Neural cell (in vitro differentiated cells): ENCODE data around the gene UBE2O. TPM values are rescaled to one million over a fixed set of nuclear protein-coding genes. Genes with fewer than 3 reads are reported as not detected.

Source experiments
- H2AFZ ChIP-seq: fragments of 200-600, 300-800 bp; sonication (generic), shearing (Covaris generic); 2 replicates; pipeline ENCODE4 v1.6.0; 2014; ENCODE audit warnings: low read depth, mild to moderate bottlenecking, antibody characterized with exemption, low read length, moderate library complexity
- H3F3A ChIP-seq: fragments of 200-600 bp; shearing (Covaris generic); 2 replicates; pipeline ENCODE4 v1.6.1; 2016; ENCODE audit warnings: mild to moderate bottlenecking, moderate library complexity, mixed read lengths, antibody characterized with exemption, low read length; ENCODE audit not compliant: insufficient read depth, poor library complexity, severe bottlenecking
- H3K27ac ChIP-seq: fragments of 200-600, 300-800 bp; sonication (generic), shearing (Covaris generic); 2 replicates; pipeline ENCODE4 v1.5.1; 2014; ENCODE audit warnings: mild to moderate bottlenecking, low read length, moderate library complexity
- H3K27me3 ChIP-seq: fragments of 300-800, 200-600 bp; sonication (generic), shearing (Covaris generic); 2 replicates; pipeline ENCODE4 v1.6.0; 2014; ENCODE audit warnings: mild to moderate bottlenecking, low read depth, low read length, moderate library complexity; ENCODE audit not compliant: insufficient read depth
- H3K36me3 ChIP-seq: fragments of 300-800, 200-600 bp; sonication (generic), shearing (Covaris generic); 2 replicates; pipeline ENCODE4 v1.5.1; 2014; ENCODE audit warnings: mild to moderate bottlenecking, antibody characterized with exemption, low read length, moderate library complexity; ENCODE audit not compliant: insufficient read depth
- H3K4me2 ChIP-seq: fragments of 300-800, 200-600 bp; sonication (generic), shearing (Covaris generic); 2 replicates; pipeline ENCODE4 v1.6.0; 2014; ENCODE audit warnings: mild to moderate bottlenecking, low read length
- H3K4me3 ChIP-seq: fragments of 300-800, 200-600 bp; sonication (generic), shearing (Covaris generic); 2 replicates; pipeline ENCODE4 v1.5.1; 2014; ENCODE audit warnings: mild to moderate bottlenecking, low read length, moderate library complexity
- H3K79me2 ChIP-seq: fragments of 200-600 bp; shearing (Covaris generic); replicated peaks from 2 replicates; pipeline ENCODE4 v1.6.0; 2014; ENCODE audit warnings: mild to moderate bottlenecking, low read length, moderate library complexity; ENCODE audit not compliant: insufficient read depth
- H3K9ac ChIP-seq: fragments of 300-800, 200-600 bp; sonication (generic), shearing (Covaris generic); 2 replicates; pipeline ENCODE4 v1.6.1; 2016; ENCODE audit warnings: mild to moderate bottlenecking, low read length, mixed read lengths
- H3K9me2 ChIP-seq: fragments of 200-600 bp; shearing (Covaris generic); 2 replicates; pipeline ENCODE4 v1.6.1; 2016; ENCODE audit warnings: mild to moderate bottlenecking, low read length, mixed read lengths; ENCODE audit not compliant: insufficient read depth
- H3K9me3 ChIP-seq: fragments of 200-600, 300-800 bp; sonication (generic), shearing (Covaris generic); 2 replicates; pipeline ENCODE4 v1.6.1; 2016; ENCODE audit warnings: mild to moderate bottlenecking, mixed run types, low read length, moderate library complexity, mixed read lengths
- H4K20me1 ChIP-seq: fragments of 200-600 bp; shearing (Covaris generic); 2 replicates; pipeline ENCODE4 v1.6.1; 2016; ENCODE audit warnings: mild to moderate bottlenecking, mixed run types; ENCODE audit not compliant: insufficient read depth
- EP300 ChIP-seq: fragments of 450-650 bp; conservative IDR thresholded peaks from 2 replicates; pipeline ENCODE4 v1.6.1; 2014; ENCODE audit warnings: antibody characterized with exemption, mild to moderate bottlenecking, moderate library complexity; ENCODE audit not compliant: poor library complexity, severe bottlenecking
- EZH2 ChIP-seq: fragments of 200-600, 300-800 bp; shearing (Covaris generic), sonication (generic); IDR thresholded peaks from 2 replicates; pipeline ENCODE4 v1.6.1; 2014; ENCODE audit warnings: antibody characterized with exemption, low read length, borderline replicate concordance, mild to moderate bottlenecking; ENCODE audit not compliant: insufficient read depth, poor library complexity, severe bottlenecking
- MXI1 ChIP-seq: fragments of 450-650 bp; conservative IDR thresholded peaks from 2 replicates; pipeline ENCODE4 v1.6.1; 2014; ENCODE audit warnings: antibody characterized with exemption, mild to moderate bottlenecking; ENCODE audit not compliant: poor library complexity, severe bottlenecking
- POLR2AphosphoS5 ChIP-seq: IDR thresholded peaks from 2 replicates; pipeline ENCODE4 v1.6.1; 2012
- RAD21 ChIP-seq: fragments of 450-650 bp; conservative IDR thresholded peaks from 2 replicates; pipeline ENCODE4 v1.6.1; 2014; ENCODE audit warnings: antibody characterized with exemption, mild to moderate bottlenecking, moderate library complexity
- REST ChIP-seq: IDR thresholded peaks from 2 replicates; pipeline ENCODE4 v1.6.1; 2012; ENCODE audit warnings: borderline replicate concordance
- SMC3 ChIP-seq: fragments of 450-650 bp; conservative IDR thresholded peaks from 2 replicates; pipeline ENCODE4 v1.6.1; 2014; ENCODE audit warnings: antibody characterized with exemption, mild to moderate bottlenecking, moderate library complexity; ENCODE audit not compliant: poor library complexity
- TAF1 ChIP-seq: IDR thresholded peaks from 2 replicates; pipeline ENCODE4 v1.6.1; 2012; ENCODE audit warnings: low read depth
- polyA plus RNA-seq: library from polyadenylated mRNA; depleted of rRNA; stranded (reverse); fragments of >200 nt; gene quantifications from 2 replicates; pipeline ENCODE4 v1.2.3, GENCODE V29; 2014
- TF ChIP-seq, protein P1 (sequence below): fragments of 450-650 bp; IDR thresholded peaks from 2 replicates; pipeline ENCODE4 v1.5.1; 2014; ENCODE audit warnings: antibody characterized with exemption, mild to moderate bottlenecking, moderate library complexity; ENCODE audit not compliant: poor library complexity, severe bottlenecking

UBE2O gene
- polyA plus RNA-seq, 1 donor from 2014 or later, result 28.0 TPM

DNA sequence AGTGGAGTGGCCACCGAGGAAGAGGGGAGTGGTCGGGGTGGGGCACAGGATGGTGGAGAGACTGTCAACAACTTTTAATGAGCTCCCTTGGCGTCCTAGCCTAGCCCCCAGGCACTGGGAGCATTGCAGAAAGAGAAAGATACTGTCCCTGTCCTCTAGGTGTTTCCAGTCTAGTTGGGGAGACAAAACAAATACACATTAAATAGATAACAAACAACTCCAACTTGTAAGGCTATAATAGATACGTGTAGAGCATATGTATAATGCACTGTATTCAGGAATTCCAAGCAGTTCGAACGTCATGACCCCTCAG lies 435 bp upstream of the UBE2O start:
- no peaks in the 10 kb centered on the region for H3K9me2 ChIP-seq
- H3K27ac ChIP-seq, result peak overlapping the region; percentile 44
- peak overlapping the region; percentile 90 for H3K4me3 ChIP-seq
- no peaks in the 10 kb centered on the region for H3K36me3 ChIP-seq
- no peaks in the 10 kb centered on the region for H3F3A ChIP-seq
- TF ChIP-seq POLR2AphosphoS5 (no peak), REST (no peak), EP300 (no peak), TAF1 (no peak), EZH2 (no peak), MXI1 (no peak), RAD21 (no peak)
- peaks cover 40% of the 10 kb centered on the region for H3K79me2 ChIP-seq
- no peaks in the 10 kb centered on the region for H3K27me3 ChIP-seq
- no peaks in the 10 kb centered on the region for H3K9me3 ChIP-seq
- H4K20me1 ChIP-seq, result no peaks in the 10 kb centered on the region
- no peak overlapping the region for H3K4me2 ChIP-seq
- H2AFZ ChIP-seq, result peak overlapping the region; percentile 27
- no peak overlapping the region for H3K9ac ChIP-seq

- Histone ChIP-seq H2AFZ (no peak overlapping the region), H3K9me3 (no peaks in the 10 kb centered on the region), H3F3A (no peaks in the 10 kb centered on the region), H3K9ac (peak overlapping the region; percentile 91), H3K4me3 (peak overlapping the region; percentile 90), H3K27ac (peak overlapping the region; percentile 80), H3K4me2 (peak overlapping the region; percentile 93), H3K27me3 (no peaks in the 10 kb centered on the region), H3K36me3 (no peaks in the 10 kb centered on the region), H3K79me2 (peaks cover 52% of the 10 kb centered on the region), H4K20me1 (peaks cover 6% of the 10 kb centered on the region), H3K9me2 (no peaks in the 10 kb centered on the region)
- no peak for TF ChIP-seq RAD21
- no peak for TF ChIP-seq REST
- no peak for TF ChIP-seq TAF1
These were observed 759 bp downstream of the UBE2O start for GRCh38 chr17:76452127-76452659.

GRCh38 chr17:76451506-76451905 lies 1.4 kb downstream of the UBE2O start:
- peak overlapping the region; percentile 3 for H2AFZ ChIP-seq
- H4K20me1 ChIP-seq, result peaks cover 6% of the 10 kb centered on the region
- peak overlapping the region; percentile 80 for H3K27ac ChIP-seq
- peak; percentile 5 for TF ChIP-seq POLR2AphosphoS5
- no peak for TF ChIP-seq TAF1
- no peak for TF ChIP-seq RAD21
- TF ChIP-seq MXI1, result no peak
- TF ChIP-seq, protein P1, sequence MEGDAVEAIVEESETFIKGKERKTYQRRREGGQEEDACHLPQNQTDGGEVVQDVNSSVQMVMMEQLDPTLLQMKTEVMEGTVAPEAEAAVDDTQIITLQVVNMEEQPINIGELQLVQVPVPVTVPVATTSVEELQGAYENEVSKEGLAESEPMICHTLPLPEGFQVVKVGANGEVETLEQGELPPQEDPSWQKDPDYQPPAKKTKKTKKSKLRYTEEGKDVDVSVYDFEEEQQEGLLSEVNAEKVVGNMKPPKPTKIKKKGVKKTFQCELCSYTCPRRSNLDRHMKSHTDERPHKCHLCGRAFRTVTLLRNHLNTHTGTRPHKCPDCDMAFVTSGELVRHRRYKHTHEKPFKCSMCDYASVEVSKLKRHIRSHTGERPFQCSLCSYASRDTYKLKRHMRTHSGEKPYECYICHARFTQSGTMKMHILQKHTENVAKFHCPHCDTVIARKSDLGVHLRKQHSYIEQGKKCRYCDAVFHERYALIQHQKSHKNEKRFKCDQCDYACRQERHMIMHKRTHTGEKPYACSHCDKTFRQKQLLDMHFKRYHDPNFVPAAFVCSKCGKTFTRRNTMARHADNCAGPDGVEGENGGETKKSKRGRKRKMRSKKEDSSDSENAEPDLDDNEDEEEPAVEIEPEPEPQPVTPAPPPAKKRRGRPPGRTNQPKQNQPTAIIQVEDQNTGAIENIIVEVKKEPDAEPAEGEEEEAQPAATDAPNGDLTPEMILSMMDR, result no peak
- no peak for TF ChIP-seq EZH2
- TF ChIP-seq SMC3, result no peak
- TF ChIP-seq REST, result peak; percentile 20
- H3K79me2 ChIP-seq, result peaks cover 58% of the 10 kb centered on the region
- H3K4me2 ChIP-seq, result peak overlapping the region; percentile 93
- no peaks in the 10 kb centered on the region for H3K9me2 ChIP-seq
- peak overlapping the region; percentile 91 for H3K9ac ChIP-seq
- peak overlapping the region; percentile 90 for H3K4me3 ChIP-seq
- no peaks in the 10 kb centered on the region for H3K36me3 ChIP-seq
- H3K9me3 ChIP-seq, result no peaks in the 10 kb centered on the region
- no peaks in the 10 kb centered on the region for H3K27me3 ChIP-seq
- H3F3A ChIP-seq, result no peaks in the 10 kb centered on the region
